ENCODE results near the gene VCL. TPM values are rescaled to one million over a fixed set of nuclear protein-coding genes. Genes with fewer than 3 reads are reported as not detected.

Gene VCL
- polyA plus RNA-seq, 1 of the 3 experiments (the other 2 are of a cell fraction), result 147 TPM

DNA sequence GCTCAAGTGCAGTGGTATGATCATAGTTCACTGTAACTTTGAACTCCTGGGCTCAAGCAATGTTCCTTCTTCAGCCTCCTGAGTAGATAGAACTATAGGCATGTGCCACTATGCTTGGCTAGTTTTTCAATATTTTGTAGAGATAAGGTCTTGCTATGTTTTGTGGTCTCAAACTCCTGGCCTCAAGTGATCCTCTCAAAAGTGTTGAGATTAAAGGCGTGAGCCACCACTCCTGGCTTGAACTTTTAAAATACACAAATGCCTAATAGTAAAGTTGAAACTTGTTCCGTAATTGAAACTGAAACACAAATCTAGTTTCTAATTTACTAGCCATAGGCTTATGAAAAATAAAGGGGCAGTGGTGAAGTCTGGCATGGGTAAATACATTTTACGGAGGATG is 87.0 kb downstream of the VCL start:
- POLR2A ChIA-PET, result no interaction called here
- H3K4me1 ChIP-seq (ENCODE audit: control insufficient read depth in 1 of 2, insufficient read depth in 2 of 2, low read depth in 1 of 2, low read length in 1 of 2), result peaks cover 2 to 21% of the 10 kb centered on the region in 2 experiments; a peak in 3 of 4 replicates
- H3K4me3 ChIP-seq (ENCODE audit: low read depth in 2 of 2, low read length in 1 of 2), result no peak overlapping the region
- no peak for DNase-seq
- H3K4me2 ChIP-seq, result no peak overlapping the region
- H3K36me3 ChIP-seq (replicated peaks in 1 of 2; ENCODE audit: control insufficient read depth in 1 of 2, insufficient read depth in 2 of 2, low read length in 1 of 2), result peaks cover 49 to 77% of the 10 kb centered on the region in 2 experiments
- H3K79me2 ChIP-seq (ENCODE audit: insufficient read depth), result peaks cover 80% of the 10 kb centered on the region
- H3K9me3 ChIP-seq, result no peaks in the 10 kb centered on the region
- WGBS (ENCODE audit: low lambda C conversion rate), result 99% methylated on average over 3 of the region's 3 CpGs
- no peaks in the 10 kb centered on the region for H3K9me2 ChIP-seq
- no peak overlapping the region for H2AFZ ChIP-seq (ENCODE audit: low read depth)
- H3K27ac ChIP-seq (ENCODE audit: low read depth in 2 of 2, low read length in 1 of 2), result no peak overlapping the region
- H3F3A ChIP-seq (replicated peaks; ENCODE audit: insufficient read depth), result peaks cover 33% of the 10 kb centered on the region
- TF ChIP-seq FOXJ3 (CRISPR knock-in tag; IDR thresholded peaks at IDR 0.05), result no peak
- TF ChIP-seq, protein P1, sequence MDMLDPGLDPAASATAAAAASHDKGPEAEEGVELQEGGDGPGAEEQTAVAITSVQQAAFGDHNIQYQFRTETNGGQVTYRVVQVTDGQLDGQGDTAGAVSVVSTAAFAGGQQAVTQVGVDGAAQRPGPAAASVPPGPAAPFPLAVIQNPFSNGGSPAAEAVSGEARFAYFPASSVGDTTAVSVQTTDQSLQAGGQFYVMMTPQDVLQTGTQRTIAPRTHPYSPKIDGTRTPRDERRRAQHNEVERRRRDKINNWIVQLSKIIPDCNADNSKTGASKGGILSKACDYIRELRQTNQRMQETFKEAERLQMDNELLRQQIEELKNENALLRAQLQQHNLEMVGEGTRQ (IDR thresholded peaks at IDR 0.05; ENCODE audit: borderline replicate concordance, low read depth, low read length), result no peak
- TF ChIP-seq JUND (IDR thresholded peaks at IDR 0.05), result no peak
- TF ChIP-seq, protein P2, sequence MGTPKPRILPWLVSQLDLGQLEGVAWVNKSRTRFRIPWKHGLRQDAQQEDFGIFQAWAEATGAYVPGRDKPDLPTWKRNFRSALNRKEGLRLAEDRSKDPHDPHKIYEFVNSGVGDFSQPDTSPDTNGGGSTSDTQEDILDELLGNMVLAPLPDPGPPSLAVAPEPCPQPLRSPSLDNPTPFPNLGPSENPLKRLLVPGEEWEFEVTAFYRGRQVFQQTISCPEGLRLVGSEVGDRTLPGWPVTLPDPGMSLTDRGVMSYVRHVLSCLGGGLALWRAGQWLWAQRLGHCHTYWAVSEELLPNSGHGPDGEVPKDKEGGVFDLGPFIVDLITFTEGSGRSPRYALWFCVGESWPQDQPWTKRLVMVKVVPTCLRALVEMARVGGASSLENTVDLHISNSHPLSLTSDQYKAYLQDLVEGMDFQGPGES (IDR thresholded peaks at IDR 0.05; ENCODE audit: low read depth, low read length), result no peak
- TF ChIP-seq TEAD4 (IDR thresholded peaks at IDR 0.05; ENCODE audit: borderline replicate concordance, insufficient read depth), result no peak
- TF ChIP-seq, protein P3, sequence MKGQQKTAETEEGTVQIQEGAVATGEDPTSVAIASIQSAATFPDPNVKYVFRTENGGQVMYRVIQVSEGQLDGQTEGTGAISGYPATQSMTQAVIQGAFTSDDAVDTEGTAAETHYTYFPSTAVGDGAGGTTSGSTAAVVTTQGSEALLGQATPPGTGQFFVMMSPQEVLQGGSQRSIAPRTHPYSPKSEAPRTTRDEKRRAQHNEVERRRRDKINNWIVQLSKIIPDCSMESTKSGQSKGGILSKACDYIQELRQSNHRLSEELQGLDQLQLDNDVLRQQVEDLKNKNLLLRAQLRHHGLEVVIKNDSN (IDR thresholded peaks at IDR 0.05; ENCODE audit: borderline replicate concordance, low read depth), result no peak
- TF ChIP-seq, protein P4, sequence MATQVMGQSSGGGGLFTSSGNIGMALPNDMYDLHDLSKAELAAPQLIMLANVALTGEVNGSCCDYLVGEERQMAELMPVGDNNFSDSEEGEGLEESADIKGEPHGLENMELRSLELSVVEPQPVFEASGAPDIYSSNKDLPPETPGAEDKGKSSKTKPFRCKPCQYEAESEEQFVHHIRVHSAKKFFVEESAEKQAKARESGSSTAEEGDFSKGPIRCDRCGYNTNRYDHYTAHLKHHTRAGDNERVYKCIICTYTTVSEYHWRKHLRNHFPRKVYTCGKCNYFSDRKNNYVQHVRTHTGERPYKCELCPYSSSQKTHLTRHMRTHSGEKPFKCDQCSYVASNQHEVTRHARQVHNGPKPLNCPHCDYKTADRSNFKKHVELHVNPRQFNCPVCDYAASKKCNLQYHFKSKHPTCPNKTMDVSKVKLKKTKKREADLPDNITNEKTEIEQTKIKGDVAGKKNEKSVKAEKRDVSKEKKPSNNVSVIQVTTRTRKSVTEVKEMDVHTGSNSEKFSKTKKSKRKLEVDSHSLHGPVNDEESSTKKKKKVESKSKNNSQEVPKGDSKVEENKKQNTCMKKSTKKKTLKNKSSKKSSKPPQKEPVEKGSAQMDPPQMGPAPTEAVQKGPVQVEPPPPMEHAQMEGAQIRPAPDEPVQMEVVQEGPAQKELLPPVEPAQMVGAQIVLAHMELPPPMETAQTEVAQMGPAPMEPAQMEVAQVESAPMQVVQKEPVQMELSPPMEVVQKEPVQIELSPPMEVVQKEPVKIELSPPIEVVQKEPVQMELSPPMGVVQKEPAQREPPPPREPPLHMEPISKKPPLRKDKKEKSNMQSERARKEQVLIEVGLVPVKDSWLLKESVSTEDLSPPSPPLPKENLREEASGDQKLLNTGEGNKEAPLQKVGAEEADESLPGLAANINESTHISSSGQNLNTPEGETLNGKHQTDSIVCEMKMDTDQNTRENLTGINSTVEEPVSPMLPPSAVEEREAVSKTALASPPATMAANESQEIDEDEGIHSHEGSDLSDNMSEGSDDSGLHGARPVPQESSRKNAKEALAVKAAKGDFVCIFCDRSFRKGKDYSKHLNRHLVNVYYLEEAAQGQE (IDR thresholded peaks at IDR 0.05; ENCODE audit: low read depth, low read length), result no peak
- TF ChIP-seq RXRA (IDR thresholded peaks at IDR 0.05; ENCODE audit: borderline replicate concordance, low read depth), result no peak
- TF ChIP-seq, protein P5, sequence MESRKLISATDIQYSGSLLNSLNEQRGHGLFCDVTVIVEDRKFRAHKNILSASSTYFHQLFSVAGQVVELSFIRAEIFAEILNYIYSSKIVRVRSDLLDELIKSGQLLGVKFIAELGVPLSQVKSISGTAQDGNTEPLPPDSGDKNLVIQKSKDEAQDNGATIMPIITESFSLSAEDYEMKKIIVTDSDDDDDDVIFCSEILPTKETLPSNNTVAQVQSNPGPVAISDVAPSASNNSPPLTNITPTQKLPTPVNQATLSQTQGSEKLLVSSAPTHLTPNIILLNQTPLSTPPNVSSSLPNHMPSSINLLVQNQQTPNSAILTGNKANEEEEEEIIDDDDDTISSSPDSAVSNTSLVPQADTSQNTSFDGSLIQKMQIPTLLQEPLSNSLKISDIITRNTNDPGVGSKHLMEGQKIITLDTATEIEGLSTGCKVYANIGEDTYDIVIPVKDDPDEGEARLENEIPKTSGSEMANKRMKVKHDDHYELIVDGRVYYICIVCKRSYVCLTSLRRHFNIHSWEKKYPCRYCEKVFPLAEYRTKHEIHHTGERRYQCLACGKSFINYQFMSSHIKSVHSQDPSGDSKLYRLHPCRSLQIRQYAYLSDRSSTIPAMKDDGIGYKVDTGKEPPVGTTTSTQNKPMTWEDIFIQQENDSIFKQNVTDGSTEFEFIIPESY (IDR thresholded peaks at IDR 0.05; ENCODE audit: borderline replicate concordance, low read depth), result no peak
- no peak for TF ChIP-seq ELF1 (IDR thresholded peaks at IDR 0.05)
- no peak for TF ChIP-seq EZH2phosphoT487 (IDR thresholded peaks at IDR 0.05; ENCODE audit: borderline replicate concordance, low read depth)
- TF ChIP-seq GABPA (IDR thresholded peaks at IDR 0.05; ENCODE audit: low read depth), result no peak
- no peak for TF ChIP-seq POLR2AphosphoS5 (IDR thresholded peaks at IDR 0.05; ENCODE audit: low read depth, low read length)
- no peak for TF ChIP-seq EP300 (IDR thresholded peaks at IDR 0.05; ENCODE audit: borderline replicate concordance in 1 of 2, low read depth in 1 of 2, low read length in 1 of 2)
- no peak for TF ChIP-seq NRF1 (IDR thresholded peaks at IDR 0.05; ENCODE audit: low read depth, low read length)
- CTCF ChIA-PET, result interaction anchor here (1.5 kb wide), 1 partner anchor 206 kb away, joined by 3 read pairs; no protein-coding TSS in a partner anchor
- no peaks in the 10 kb centered on the region for H3K27me3 ChIP-seq (ENCODE audit: insufficient read depth)
- peaks cover 9% of the 10 kb centered on the region for H4K20me1 ChIP-seq (ENCODE audit: insufficient read depth)
- H3K9ac ChIP-seq, result no peak overlapping the region

Measured in SK-N-SH (cell line).